Testis (tissue), 2 donors: ENCODE results near the gene HS3ST5.

Experiments used
- CTCF ChIP-seq, 3 experiments: fragments of 450-650 bp in 2 of 3; fragments of 200-600 bp in 1 of 3; sonication (generic) in 1 of 3; IDR thresholded peaks; one replicate each; pipeline ENCODE4 v1.5.1; 2016 to 2019; ENCODE audit warnings: antibody characterized with exemption in 3 of 3, mild to moderate bottlenecking in 2 of 3, moderate library complexity in 1 of 3
- POLR2A ChIP-seq: fragments of 450-650 bp; IDR thresholded peaks from one replicate; pipeline ENCODE4 v1.6.1; 2017; ENCODE audit warnings: antibody characterized with exemption, mild to moderate bottlenecking, moderate library complexity

- no peak for TF ChIP-seq CTCF (IDR thresholded peaks at IDR 0.05)
- no peak for TF ChIP-seq POLR2A
These were observed 183.8 kb downstream of the HS3ST5 start for GRCh38 chr6:114158838-114159694.
